ENCODE data around the gene ZNF331.

ZNF331 gene

DNA sequence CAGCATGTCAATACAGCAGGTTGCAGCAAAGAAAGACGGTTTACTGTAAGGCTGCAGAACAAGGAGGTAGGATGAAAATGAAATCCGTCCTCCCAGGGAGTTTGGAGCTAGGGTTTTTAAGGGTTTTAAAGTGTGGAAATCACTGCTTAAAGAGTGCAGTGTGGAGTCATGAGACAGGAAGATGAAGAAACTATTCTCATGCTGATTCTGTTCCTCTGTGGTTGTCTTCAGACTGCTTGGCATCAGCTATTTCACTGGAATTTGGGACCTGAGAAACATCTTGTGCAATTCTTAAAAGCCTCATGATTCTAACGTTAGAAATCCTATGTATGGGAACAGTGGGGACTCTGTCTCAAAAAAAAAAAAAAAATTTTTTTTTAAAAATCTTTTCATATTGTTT, 11.4 kb downstream of the ZNF331 start:
- TF ChIP-seq FOXM1 (IDR thresholded peaks at IDR 0.05; ENCODE audit: borderline replicate concordance, low read depth) (no peak), EP300 (IDR thresholded peaks at IDR 0.05; ENCODE audit: borderline replicate concordance) (no peak), CREB1 (IDR thresholded peaks at IDR 0.05; ENCODE audit: low read depth) (no peak), ZBTB7A (IDR thresholded peaks at IDR 0.05; ENCODE audit: low read depth) (no peak), EGR1 (IDR thresholded peaks at IDR 0.05) (no peak), TAF1 (IDR thresholded peaks at IDR 0.05; ENCODE audit: low read depth) (no peak), YY1 (IDR thresholded peaks at IDR 0.05; ENCODE audit: low read depth) (no peak), NFIC (IDR thresholded peaks at IDR 0.05) (no peak), RAD21 (IDR thresholded peaks at IDR 0.05; ENCODE audit: low read depth) (no peak)
- TF ChIP-seq, protein P1, sequence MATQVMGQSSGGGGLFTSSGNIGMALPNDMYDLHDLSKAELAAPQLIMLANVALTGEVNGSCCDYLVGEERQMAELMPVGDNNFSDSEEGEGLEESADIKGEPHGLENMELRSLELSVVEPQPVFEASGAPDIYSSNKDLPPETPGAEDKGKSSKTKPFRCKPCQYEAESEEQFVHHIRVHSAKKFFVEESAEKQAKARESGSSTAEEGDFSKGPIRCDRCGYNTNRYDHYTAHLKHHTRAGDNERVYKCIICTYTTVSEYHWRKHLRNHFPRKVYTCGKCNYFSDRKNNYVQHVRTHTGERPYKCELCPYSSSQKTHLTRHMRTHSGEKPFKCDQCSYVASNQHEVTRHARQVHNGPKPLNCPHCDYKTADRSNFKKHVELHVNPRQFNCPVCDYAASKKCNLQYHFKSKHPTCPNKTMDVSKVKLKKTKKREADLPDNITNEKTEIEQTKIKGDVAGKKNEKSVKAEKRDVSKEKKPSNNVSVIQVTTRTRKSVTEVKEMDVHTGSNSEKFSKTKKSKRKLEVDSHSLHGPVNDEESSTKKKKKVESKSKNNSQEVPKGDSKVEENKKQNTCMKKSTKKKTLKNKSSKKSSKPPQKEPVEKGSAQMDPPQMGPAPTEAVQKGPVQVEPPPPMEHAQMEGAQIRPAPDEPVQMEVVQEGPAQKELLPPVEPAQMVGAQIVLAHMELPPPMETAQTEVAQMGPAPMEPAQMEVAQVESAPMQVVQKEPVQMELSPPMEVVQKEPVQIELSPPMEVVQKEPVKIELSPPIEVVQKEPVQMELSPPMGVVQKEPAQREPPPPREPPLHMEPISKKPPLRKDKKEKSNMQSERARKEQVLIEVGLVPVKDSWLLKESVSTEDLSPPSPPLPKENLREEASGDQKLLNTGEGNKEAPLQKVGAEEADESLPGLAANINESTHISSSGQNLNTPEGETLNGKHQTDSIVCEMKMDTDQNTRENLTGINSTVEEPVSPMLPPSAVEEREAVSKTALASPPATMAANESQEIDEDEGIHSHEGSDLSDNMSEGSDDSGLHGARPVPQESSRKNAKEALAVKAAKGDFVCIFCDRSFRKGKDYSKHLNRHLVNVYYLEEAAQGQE (IDR thresholded peaks at IDR 0.05; ENCODE audit: low read depth): no peak
- TF ChIP-seq, protein P2, sequence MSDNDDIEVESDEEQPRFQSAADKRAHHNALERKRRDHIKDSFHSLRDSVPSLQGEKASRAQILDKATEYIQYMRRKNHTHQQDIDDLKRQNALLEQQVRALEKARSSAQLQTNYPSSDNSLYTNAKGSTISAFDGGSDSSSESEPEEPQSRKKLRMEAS (IDR thresholded peaks at IDR 0.05): no peak
- TF ChIP-seq, protein P3, sequence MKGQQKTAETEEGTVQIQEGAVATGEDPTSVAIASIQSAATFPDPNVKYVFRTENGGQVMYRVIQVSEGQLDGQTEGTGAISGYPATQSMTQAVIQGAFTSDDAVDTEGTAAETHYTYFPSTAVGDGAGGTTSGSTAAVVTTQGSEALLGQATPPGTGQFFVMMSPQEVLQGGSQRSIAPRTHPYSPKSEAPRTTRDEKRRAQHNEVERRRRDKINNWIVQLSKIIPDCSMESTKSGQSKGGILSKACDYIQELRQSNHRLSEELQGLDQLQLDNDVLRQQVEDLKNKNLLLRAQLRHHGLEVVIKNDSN (IDR thresholded peaks at IDR 0.05): no peak

DNA sequence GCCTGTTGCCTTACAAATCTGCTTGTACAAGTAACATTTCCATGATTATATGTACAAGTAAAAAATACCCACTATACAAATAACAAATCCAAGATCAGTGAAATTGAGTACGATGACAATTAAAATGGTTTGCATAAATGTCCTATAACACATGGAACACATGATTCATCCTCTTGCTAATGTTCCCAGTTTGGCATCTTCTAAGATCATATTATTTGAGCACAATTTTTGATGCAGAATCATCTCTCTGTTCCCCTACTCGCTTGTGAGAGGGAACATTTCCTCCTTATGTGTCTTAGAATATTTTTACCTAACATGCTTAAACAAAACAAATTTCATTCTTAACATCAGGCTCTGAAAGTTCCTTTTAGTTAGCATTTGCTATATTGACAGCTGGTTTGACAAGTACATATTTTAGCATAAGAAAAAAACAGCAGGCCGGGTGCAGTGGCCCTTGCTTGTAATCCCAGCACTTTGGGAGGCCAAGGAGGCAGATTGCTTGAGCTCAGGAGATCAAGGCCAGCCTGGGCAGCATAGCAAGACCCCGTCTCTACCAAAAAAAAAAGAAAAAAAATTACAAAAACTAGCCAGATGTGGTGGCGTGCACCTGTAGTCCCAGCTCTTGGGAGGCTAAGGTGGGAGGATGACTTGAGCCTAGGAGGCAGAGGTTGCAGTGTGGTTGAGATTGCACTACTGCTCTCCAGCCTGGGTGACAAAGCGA, 14.2 kb downstream of the ZNF331 start:
- TF ChIP-seq, protein P1 (IDR thresholded peaks at IDR 0.05; ENCODE audit: low read depth): no peak
- TF ChIP-seq TAF1 (IDR thresholded peaks at IDR 0.05; ENCODE audit: low read depth) (no peak), CREB1 (IDR thresholded peaks at IDR 0.05; ENCODE audit: low read depth) (no peak), TEAD4 (IDR thresholded peaks at IDR 0.05) (no peak), EP300 (IDR thresholded peaks at IDR 0.05; ENCODE audit: borderline replicate concordance) (no peak), TCF12 (IDR thresholded peaks at IDR 0.05; ENCODE audit: low read depth) (no peak), RAD21 (IDR thresholded peaks at IDR 0.05; ENCODE audit: low read depth) (no peak), ZBTB7A (IDR thresholded peaks at IDR 0.05; ENCODE audit: low read depth) (no peak), CEBPB (IDR thresholded peaks at IDR 0.05) (no peak), NFIC (IDR thresholded peaks at IDR 0.05) (no peak), EGR1 (IDR thresholded peaks at IDR 0.05) (no peak), FOXM1 (IDR thresholded peaks at IDR 0.05; ENCODE audit: borderline replicate concordance, low read depth) (no peak), YY1 (IDR thresholded peaks at IDR 0.05; ENCODE audit: low read depth) (no peak)
- TF ChIP-seq, protein P3 (IDR thresholded peaks at IDR 0.05): no peak
- TF ChIP-seq, protein P2 (IDR thresholded peaks at IDR 0.05): no peak

DNA sequence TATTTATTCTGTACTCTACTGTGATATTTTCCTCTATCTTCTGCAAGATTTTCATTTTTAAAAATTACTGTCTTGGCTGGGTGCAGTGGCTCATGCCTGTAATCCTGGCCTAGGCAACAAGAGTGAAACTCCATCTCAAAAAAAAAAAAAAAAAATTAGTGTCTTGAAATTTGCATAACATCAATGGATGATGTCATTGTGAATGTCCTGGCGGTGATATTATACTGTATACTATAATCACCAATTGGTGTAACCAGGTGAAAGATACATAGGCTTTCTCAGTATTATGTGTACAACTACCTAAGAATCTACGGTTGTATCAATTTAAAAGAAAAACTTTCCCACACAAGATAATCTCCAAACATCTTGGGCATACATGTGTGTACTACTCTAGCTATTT, 15.2 kb downstream of the ZNF331 start:
- TF ChIP-seq EGR1 (IDR thresholded peaks at IDR 0.05): no peak
- no peak for TF ChIP-seq TEAD4 (IDR thresholded peaks at IDR 0.05)
- TF ChIP-seq CREB1 (IDR thresholded peaks at IDR 0.05; ENCODE audit: low read depth): no peak
- no peak for TF ChIP-seq FOXM1 (IDR thresholded peaks at IDR 0.05; ENCODE audit: borderline replicate concordance, low read depth)
- no peak for TF ChIP-seq RAD21 (IDR thresholded peaks at IDR 0.05; ENCODE audit: low read depth)
- no peak for TF ChIP-seq EP300 (IDR thresholded peaks at IDR 0.05; ENCODE audit: borderline replicate concordance)
- no peak for TF ChIP-seq YY1 (IDR thresholded peaks at IDR 0.05; ENCODE audit: low read depth)
- TF ChIP-seq ZBTB7A (IDR thresholded peaks at IDR 0.05; ENCODE audit: low read depth): no peak
- TF ChIP-seq TCF12 (IDR thresholded peaks at IDR 0.05; ENCODE audit: low read depth): no peak
- no peak for TF ChIP-seq NFIC (IDR thresholded peaks at IDR 0.05)
- TF ChIP-seq, protein P1 (IDR thresholded peaks at IDR 0.05; ENCODE audit: low read depth): no peak
- TF ChIP-seq TAF1 (IDR thresholded peaks at IDR 0.05; ENCODE audit: low read depth): no peak
- TF ChIP-seq, protein P3 (IDR thresholded peaks at IDR 0.05): no peak
- TF ChIP-seq, protein P2 (IDR thresholded peaks at IDR 0.05): no peak
- no peak for TF ChIP-seq CEBPB (IDR thresholded peaks at IDR 0.05)
